HepG2 (cell line): Measurements from ENCODE around the gene ANKHD1. TPM values are rescaled to one million over a fixed set of nuclear protein-coding genes. Genes with fewer than 3 reads are reported as not detected.

Experiments
- LBX2 ChIP-seq: sonication (generic); formaldehyde crosslinking; IDR thresholded peaks from 2 replicates; pipeline ENCODE4 v1.5.0; 2020; ENCODE audit warnings: missing genetic modification reagents, mild to moderate bottlenecking, borderline replicate concordance
- ZGPAT ChIP-seq: IDR thresholded peaks from 2 replicates; pipeline ENCODE4 v1.6.1; 2016; ENCODE audit warnings: mild to moderate bottlenecking
- ZNF34 ChIP-seq: sonication (generic); formaldehyde crosslinking; IDR thresholded peaks from 2 replicates; pipeline ENCODE4 v1.4.0; 2020; ENCODE audit warnings: mild to moderate bottlenecking, missing genetic modification reagents, borderline replicate concordance
- ZNF589 ChIP-seq: sonication (generic); formaldehyde crosslinking; conservative IDR thresholded peaks from 2 replicates; pipeline ENCODE4 v1.8.0; 2022; ENCODE audit warnings: mild to moderate bottlenecking, moderate library complexity, missing genetic modification reagents
- ZNF687 ChIP-seq: sonication (generic); formaldehyde crosslinking; IDR thresholded peaks from 2 replicates; pipeline ENCODE4 v1.5.1; 2020; ENCODE audit warnings: mild to moderate bottlenecking, missing genetic modification reagents, moderate library complexity
- polyA plus RNA-seq, 8 experiments: library from polyadenylated mRNA; depleted of rRNA in 3 of 8; stranded (reverse) in 7 of 8; unstranded in 1 of 8; fragments of >200 nt; fragmentation: Illumina TruSeq in 4 of 8; extraction: Trizol in 4 of 8; gene quantifications; 2 replicates each; pipeline versions ENCODE4 v1.2.1 to v1.2.3, GENCODE V29; 2011 to 2016; ENCODE audit warnings: low read depth in 4 of 8, missing spikeins in 1 of 8, mixed read lengths in 1 of 8; ENCODE audit not compliant: insufficient read depth in 1 of 8
- total RNA-seq, 5 experiments: library from RNA; depleted of rRNA; stranded (reverse); fragments of >200 nt; fragmentation: Illumina TruSeq; extraction: Trizol; gene quantifications; 2 replicates each; pipeline ENCODE4 v1.2.3, GENCODE V29; 2016; ENCODE audit warnings: low read depth in 1 of 5

Gene ANKHD1
- total and polyA plus RNA-seq, 2 of the 13 experiments (the other 11 are each of a cell fraction or from before 2014, with no cell fraction given) = 69.9 to 82.0 TPM

GRCh38 chr5:140363631-140364471, 37.8 kb upstream of the ANKHD1 start (continued):
- TF ChIP-seq ZGPAT (CRISPR knock-in tag) (peak; percentile 8), ZNF589 (CRISPR knock-in tag) (0 out of 2 replicates have a peak, but pooled peaks have one; percentile 35), ZNF687 (CRISPR knock-in tag) (peak; percentile 35; the same call in 1 of the 2 replicates), ZNF34 (CRISPR knock-in tag) (0 out of 2 replicates have a peak, but pooled peaks have one; percentile 2), LBX2 (0 out of 2 replicates have a peak, but pooled peaks have one; percentile 12)
